Psoas muscle (tissue), 8 donors: ENCODE data around the gene VTCN1. TPM values are rescaled to one million over a fixed set of nuclear protein-coding genes. Genes with fewer than 3 reads are reported as not detected.

ENCODE experiments used
- ATAC-seq, 4 donors: fragments of 200-7000 bp; cut with Tn5 transposase; one replicate each; pipeline ENCODE4 v1.9.1; 2020; ENCODE audit warnings: moderate library complexity in 3 of 4, mild to moderate bottlenecking in 2 of 4
- DNase-seq, 2 donors: peaks; one replicate each; pipeline ENCODE4 v3.0.0-alpha.2; 2020
- H3K27ac ChIP-seq: fragments of 200-600 bp; one replicate; pipeline ENCODE4 v1.8.0; 2022
- H3K27me3 ChIP-seq, 3 donors: fragments of 200-600 bp in 1 of 3; one replicate each; pipeline versions ENCODE4 v1.6.1 to v1.8.0; 2013 to 2022; ENCODE audit warnings: low read length in 2 of 3, mild to moderate bottlenecking in 2 of 3, moderate library complexity in 1 of 3; ENCODE audit not compliant: insufficient read depth in 3 of 3
- H3K36me3 ChIP-seq, 2 donors: fragments of 200-600 bp in 1 of 2; one replicate each; pipeline versions ENCODE4 v1.6.1 to v1.8.0; 2013 to 2022; ENCODE audit warnings: low read depth in 1 of 2, mild to moderate bottlenecking in 1 of 2, moderate library complexity in 1 of 2; ENCODE audit not compliant: insufficient read depth in 1 of 2
- H3K4me1 ChIP-seq: fragments of 200-600 bp; one replicate; pipeline ENCODE4 v1.8.0; 2022
- H3K4me3 ChIP-seq: fragments of 200-600 bp; one replicate; pipeline ENCODE4 v1.8.0; 2022; ENCODE audit warnings: mild to moderate bottlenecking
- H3K9me3 ChIP-seq: fragments of 200-600 bp; one replicate; pipeline ENCODE4 v1.8.0; 2022
- WGBS, 3 donors: extraction: QIAGEN DNeasy Blood & Tissue Kit; methylation state at CpG; one replicate each; pipeline versions ENCODE4 v1.1.6 to v1.1.7; 2013; 5-methylcytosine and 5-hydroxymethylcytosine counted together
- intact Hi-C, 2 donors: fragments of 100-400 bp; cut with DNase I; formaldehyde crosslinking; loops; one replicate each; pipeline versions ENCODE4 v1.11.0 to v1.14.2; 2022
- polyA plus RNA-seq, 3 donors: library from polyadenylated mRNA; stranded (reverse); fragments of 200-250 nt; gene quantifications; one replicate each; pipeline ENCODE4 v1.2.3, GENCODE V29; 2013
- total RNA-seq, 4 donors: library from RNA; stranded (reverse); fragmentation: NEBNext Ultra II Directional in 2 of 4; extraction: Animal tissue kit (Norgen Biotek cat#: 25700) in 2 of 4; gene quantifications; one replicate each; pipeline versions ENCODE4 v1.2.1 to v1.2.4, GENCODE V29; 2021 to 2023
- TF ChIP-seq, protein P1 (sequence below): fragments of 200-600 bp; IDR thresholded peaks from one replicate; pipeline ENCODE4 v1.8.0; 2022; ENCODE audit warnings: antibody characterized with exemption
- donor health status: healthy with polysubstance abuse.
- donor health status: DM: no; HTN: no; CAD: no; lungs with moderate emphysema.
- donor health status: Bipolar disorder and iron deficiency.
- donor health status: healthy.
- donor health status: DM: yes; HTN: yes; CAD: no.
- donor health status: DM: no; HTN: no; CAD: no.
- donor health status: DM: no; HTN: no; CAD: no.
- donor health status: DM: yes; HTN: yes; CAD: no.

The VTCN1 gene
- total and polyA plus RNA-seq, 7 donors, result 0.03 to 0.22 (median 0.09) TPM; not detected in 4

DNA sequence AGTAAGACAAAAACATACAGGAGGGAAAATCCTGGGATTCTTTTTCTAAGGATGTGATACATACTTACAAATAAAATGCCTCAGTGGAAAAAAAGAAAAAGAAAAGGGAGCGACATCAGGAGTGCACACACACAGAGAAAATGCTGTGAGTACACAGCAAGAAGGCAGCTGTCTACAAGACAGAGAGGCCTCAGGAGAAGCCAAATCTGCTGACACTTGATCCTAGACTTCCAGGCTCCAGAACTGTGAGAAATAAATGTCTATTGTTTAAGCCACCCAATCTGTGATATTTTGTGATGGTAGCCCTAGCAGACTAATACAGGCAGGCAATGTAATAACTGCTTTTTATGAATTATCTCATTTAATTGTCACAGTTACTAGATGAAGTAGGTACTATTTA, 72.2 kb downstream of the VTCN1 start:
- 68 to 84% (median 80%) methylated on average over 1 of the region's 1 CpG for WGBS, 3 donors

DNA sequence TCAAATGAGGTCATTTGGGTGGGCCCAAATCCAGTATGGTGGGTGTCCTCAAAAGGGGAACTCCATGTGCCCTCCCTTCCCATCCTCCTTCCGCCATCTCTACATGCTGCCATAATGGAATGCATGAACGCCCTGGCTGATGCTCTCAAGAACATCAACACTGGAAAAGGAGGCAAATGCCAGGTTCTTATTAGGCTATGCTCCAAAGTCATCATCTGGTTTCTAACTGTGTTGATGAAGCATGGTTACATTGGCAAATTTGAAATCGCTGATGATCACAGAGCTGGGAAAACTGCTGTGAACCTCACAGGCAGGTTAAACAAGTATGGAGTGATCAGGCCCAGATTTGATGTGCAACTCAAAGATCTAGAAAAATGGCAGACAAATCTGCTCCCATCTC, 72.6 kb downstream of the VTCN1 start:
- Histone ChIP-seq H3K36me3 (no peaks in the 10 kb centered on the region), H3K27ac (no peak overlapping the region), H3K4me1 (no peaks in the 10 kb centered on the region), H3K4me3 (no peak overlapping the region), H3K9me3 (no peaks in the 10 kb centered on the region), H3K27me3 (no peaks in the 10 kb centered on the region)
- TF ChIP-seq, protein P1, sequence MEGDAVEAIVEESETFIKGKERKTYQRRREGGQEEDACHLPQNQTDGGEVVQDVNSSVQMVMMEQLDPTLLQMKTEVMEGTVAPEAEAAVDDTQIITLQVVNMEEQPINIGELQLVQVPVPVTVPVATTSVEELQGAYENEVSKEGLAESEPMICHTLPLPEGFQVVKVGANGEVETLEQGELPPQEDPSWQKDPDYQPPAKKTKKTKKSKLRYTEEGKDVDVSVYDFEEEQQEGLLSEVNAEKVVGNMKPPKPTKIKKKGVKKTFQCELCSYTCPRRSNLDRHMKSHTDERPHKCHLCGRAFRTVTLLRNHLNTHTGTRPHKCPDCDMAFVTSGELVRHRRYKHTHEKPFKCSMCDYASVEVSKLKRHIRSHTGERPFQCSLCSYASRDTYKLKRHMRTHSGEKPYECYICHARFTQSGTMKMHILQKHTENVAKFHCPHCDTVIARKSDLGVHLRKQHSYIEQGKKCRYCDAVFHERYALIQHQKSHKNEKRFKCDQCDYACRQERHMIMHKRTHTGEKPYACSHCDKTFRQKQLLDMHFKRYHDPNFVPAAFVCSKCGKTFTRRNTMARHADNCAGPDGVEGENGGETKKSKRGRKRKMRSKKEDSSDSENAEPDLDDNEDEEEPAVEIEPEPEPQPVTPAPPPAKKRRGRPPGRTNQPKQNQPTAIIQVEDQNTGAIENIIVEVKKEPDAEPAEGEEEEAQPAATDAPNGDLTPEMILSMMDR, result no peak
- DNase-seq (no peak), ATAC-seq (no peak)
- 82 to 92% (median 90%) methylated on average over 3 of the region's 3 CpGs for WGBS, 3 donors
- intact Hi-C loops, result no loop called here

More for the DNA sequence above, 72.2 kb downstream of the VTCN1 start:
- DNase-seq (no peak), ATAC-seq (no peak)
- Histone ChIP-seq H3K4me1 (no peaks in the 10 kb centered on the region), H3K27ac (no peak overlapping the region), H3K9me3 (no peaks in the 10 kb centered on the region), H3K4me3 (no peak overlapping the region), H3K36me3 (no peaks in the 10 kb centered on the region), H3K27me3 (no peaks in the 10 kb centered on the region)
- TF ChIP-seq, protein P1, result no peak
- intact Hi-C loops, result no loop called here

DNA sequence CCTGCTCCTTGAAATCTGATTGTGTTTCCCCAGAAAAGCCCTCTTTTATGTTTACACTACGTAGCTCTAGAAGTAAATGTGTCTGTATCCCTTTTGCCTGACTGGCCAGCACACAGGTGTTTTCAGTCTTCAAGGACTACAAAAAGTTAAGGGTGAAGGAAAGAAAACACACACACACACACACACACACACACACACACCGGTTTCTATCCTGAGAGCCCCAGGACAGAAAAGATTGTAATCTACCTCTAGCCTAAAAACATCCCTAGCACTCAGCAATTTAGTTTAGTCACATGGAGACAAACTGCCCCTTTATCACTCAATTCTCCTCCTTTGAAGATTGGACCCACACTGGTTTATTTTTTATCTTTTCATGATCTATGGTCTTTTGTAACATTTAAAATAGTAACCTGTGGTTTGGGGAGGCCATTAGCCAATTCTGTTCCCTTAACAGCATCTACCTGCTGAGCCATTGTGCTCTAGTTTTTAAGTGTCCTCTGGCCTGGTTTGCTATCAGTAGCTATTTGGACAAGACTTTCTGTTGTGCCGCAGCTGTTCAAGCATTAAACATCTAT, 73.4 kb downstream of the VTCN1 start:
- no peak for ATAC-seq
- TF ChIP-seq, protein P1, result no peak
- H3K9me3 ChIP-seq, result no peaks in the 10 kb centered on the region
- H3K36me3 ChIP-seq, result no peaks in the 10 kb centered on the region
- no peak overlapping the region for H3K4me3 ChIP-seq
- no peak for DNase-seq
- 76 to 92% (median 86%) methylated on average over 3 of the region's 3 CpGs for WGBS, 3 donors
- H3K27ac ChIP-seq, result no peak overlapping the region
- H3K4me1 ChIP-seq, result no peaks in the 10 kb centered on the region
- intact Hi-C loops, result no loop called here
- H3K27me3 ChIP-seq, result no peaks in the 10 kb centered on the region

DNA sequence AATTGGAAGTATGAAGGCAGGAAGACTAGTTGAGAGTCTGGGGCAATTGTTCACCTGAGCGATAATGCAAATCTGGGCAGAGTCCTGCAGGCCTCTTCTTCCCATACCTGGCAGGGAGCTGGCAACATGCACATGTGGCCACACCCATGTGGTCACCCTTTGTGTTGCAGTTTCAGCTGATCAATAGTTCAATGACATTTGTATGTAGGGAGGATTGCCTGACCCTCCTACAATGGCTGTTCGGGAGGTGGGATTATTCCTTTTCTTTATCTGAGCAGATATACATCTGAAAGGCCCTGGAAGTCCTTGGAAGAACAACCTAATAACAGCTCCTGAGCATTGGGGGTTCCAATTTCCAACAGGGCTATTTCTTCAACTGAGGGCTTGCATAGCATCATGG, 74.0 kb downstream of the VTCN1 start:
- TF ChIP-seq, protein P1, result no peak
- intact Hi-C loops, result no loop called here

DNA sequence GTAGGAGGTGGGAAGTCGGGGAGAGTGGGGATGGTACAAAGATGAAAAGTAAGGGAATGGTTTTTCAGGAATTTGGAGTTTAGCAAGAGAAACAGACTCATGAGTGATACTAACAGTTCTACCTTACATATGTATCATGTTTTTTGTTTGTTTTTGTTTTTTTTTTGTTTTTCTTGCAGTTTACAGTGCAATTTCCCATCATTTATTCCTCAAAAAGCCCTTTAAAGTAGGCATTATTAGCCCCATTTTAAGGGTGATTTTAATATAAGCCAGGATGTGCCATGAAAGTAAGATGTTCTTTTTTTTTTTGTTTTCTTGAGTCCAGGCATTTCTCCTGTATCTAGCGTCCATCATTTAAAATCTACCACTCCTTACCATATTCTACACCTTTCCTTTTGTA, 75.4 kb downstream of the VTCN1 start:
- intact Hi-C loops, result no loop called here
- H3K9me3 ChIP-seq, result no peaks in the 10 kb centered on the region
- H3K27me3 ChIP-seq, result no peaks in the 10 kb centered on the region
- TF ChIP-seq, protein P1, result no peak
- no peak overlapping the region for H3K27ac ChIP-seq
- H3K36me3 ChIP-seq, result no peaks in the 10 kb centered on the region
- no peaks in the 10 kb centered on the region for H3K4me1 ChIP-seq
- WGBS, 3 donors, result 74 to 83% (median 79%) methylated on average over 2 of the region's 2 CpGs
- DNase-seq (no peak), ATAC-seq (no peak)
- no peak overlapping the region for H3K4me3 ChIP-seq

More for the DNA sequence above, 74.0 kb downstream of the VTCN1 start:
- DNase-seq, result no peak
- H3K36me3 ChIP-seq, result no peaks in the 10 kb centered on the region
- H3K4me1 ChIP-seq, result no peaks in the 10 kb centered on the region
- 41 to 73% (median 62%) methylated on average over 2 of the region's 2 CpGs for WGBS, 3 donors
- H3K27ac ChIP-seq, result no peak overlapping the region
- H3K4me3 ChIP-seq, result no peak overlapping the region
- no peaks in the 10 kb centered on the region for H3K27me3 ChIP-seq
- no peaks in the 10 kb centered on the region for H3K9me3 ChIP-seq
- no peak for ATAC-seq
